ENCODE results near the gene HPD. TPM values are rescaled to one million over a fixed set of nuclear protein-coding genes. Genes with fewer than 3 reads are reported as not detected.
"Not testable (repeated sequence)": the region's sequence is repeated elsewhere in the genome, so short reads cannot be mapped to it uniquely, and the experiment has no call there.

The HPD gene
- total RNA-seq, 1 donor from 2014 or later = not detected

GRCh38 chr12:121894633-121895032 lies 36.0 kb upstream of the HPD start:
- peaks cover 17% of the 10 kb centered on the region for H3K36me3 Mint-ChIP-seq (ENCODE audit: low read depth)
- DNase-seq (ENCODE audit: low spot score) = no peak
- H3K27ac Mint-ChIP-seq (ENCODE audit: unreplicated experiment) = peak overlapping the region; percentile 86
- TF ChIP-seq, protein P1, sequence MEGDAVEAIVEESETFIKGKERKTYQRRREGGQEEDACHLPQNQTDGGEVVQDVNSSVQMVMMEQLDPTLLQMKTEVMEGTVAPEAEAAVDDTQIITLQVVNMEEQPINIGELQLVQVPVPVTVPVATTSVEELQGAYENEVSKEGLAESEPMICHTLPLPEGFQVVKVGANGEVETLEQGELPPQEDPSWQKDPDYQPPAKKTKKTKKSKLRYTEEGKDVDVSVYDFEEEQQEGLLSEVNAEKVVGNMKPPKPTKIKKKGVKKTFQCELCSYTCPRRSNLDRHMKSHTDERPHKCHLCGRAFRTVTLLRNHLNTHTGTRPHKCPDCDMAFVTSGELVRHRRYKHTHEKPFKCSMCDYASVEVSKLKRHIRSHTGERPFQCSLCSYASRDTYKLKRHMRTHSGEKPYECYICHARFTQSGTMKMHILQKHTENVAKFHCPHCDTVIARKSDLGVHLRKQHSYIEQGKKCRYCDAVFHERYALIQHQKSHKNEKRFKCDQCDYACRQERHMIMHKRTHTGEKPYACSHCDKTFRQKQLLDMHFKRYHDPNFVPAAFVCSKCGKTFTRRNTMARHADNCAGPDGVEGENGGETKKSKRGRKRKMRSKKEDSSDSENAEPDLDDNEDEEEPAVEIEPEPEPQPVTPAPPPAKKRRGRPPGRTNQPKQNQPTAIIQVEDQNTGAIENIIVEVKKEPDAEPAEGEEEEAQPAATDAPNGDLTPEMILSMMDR (IDR thresholded peaks at IDR 0.05) = peak; percentile 69
- H3K4me3 Mint-ChIP-seq (ENCODE audit: unreplicated experiment) = no peak overlapping the region
- no peaks in the 10 kb centered on the region for H3K27me3 Mint-ChIP-seq (ENCODE audit: low read depth)
- H3K4me1 Mint-ChIP-seq (ENCODE audit: low read depth) = peaks cover 38% of the 10 kb centered on the region
- H3K9me3 Mint-ChIP-seq (ENCODE audit: low read depth) = no peaks in the 10 kb centered on the region

DNA sequence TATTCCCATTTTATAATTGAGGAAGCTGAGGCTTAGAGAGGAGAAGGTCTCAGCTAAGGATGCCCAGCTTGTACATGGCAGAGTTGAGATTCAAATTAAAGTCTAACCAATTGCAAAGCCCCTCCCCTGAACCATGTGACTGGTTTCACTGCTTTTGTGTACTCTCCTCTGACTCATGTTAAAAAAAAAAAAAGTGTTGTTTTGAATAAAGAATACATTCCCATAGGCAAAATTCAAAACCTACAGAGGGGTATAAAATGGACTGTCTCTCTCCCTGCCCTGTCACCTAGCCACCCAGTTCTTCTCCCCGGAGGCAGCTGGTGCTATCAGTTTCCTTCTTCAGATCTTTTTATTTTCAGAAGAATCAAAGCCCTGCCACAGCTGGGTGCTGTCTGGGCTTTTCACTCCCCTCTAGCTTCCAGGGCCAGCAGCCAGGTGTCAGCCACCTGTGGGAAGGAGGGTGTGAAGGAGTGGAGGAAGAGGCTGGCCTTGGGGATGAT lies 35.4 kb upstream of the HPD start:
- no peaks in the 10 kb centered on the region for H3K9me3 Mint-ChIP-seq (ENCODE audit: low read depth)
- peaks cover 12% of the 10 kb centered on the region for H3K36me3 Mint-ChIP-seq (ENCODE audit: low read depth)
- peaks cover 44% of the 10 kb centered on the region for H3K4me1 Mint-ChIP-seq (ENCODE audit: low read depth)
- no peaks in the 10 kb centered on the region for H3K27me3 Mint-ChIP-seq (ENCODE audit: low read depth)
- no peak for DNase-seq (ENCODE audit: low spot score)
- TF ChIP-seq, protein P1 (IDR thresholded peaks at IDR 0.05) = no peak
- peak overlapping the region; percentile 22 for H3K4me3 Mint-ChIP-seq (ENCODE audit: unreplicated experiment)
- H3K27ac Mint-ChIP-seq (ENCODE audit: unreplicated experiment) = peak overlapping the region; percentile 86

DNA sequence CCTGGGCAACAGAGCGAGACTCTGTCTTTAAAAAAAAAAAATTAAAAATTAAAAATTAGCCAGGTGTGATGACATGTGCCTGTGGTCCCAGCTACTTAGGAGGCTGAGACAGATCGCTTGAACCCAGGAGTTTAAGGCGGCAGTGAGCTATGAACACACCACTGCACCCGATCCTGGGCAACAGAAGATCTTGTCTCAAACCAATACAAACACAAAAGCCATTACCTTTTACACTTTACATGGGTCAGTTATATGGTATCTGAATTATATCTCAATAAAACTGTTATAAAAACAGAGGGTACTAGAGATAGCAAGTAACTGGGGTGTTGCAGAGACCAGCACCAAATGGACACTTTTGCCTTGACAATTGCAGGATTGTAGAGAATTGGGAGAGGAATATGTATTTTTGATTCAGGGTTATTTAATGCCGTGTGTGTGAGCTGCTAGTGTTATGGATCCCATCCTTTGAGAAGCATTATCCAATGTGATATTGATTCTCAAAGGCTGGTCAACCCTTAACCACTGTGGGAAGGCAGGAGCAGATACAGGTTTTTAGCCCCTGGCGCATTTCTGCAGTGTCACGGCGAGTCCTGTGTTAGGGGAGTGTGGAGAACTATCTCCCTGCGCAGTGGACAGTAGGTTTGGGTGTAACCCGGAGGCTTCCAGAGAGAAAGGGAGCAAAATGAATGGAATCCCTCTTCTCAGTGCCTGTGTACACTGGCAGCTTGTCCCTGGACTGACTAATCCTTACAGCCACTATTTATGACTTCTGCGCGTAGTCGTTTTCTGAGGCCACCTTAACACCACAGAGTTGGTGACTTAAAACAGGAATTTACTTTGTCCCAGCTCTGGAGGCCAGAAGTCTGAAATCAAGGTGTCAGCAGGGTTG lies 34.3 kb upstream of the HPD start:
- no peaks in the 10 kb centered on the region for H3K9me3 Mint-ChIP-seq (ENCODE audit: low read depth)
- no peaks in the 10 kb centered on the region for H3K27me3 Mint-ChIP-seq (ENCODE audit: low read depth)
- H3K36me3 Mint-ChIP-seq (ENCODE audit: low read depth) = peaks cover 11% of the 10 kb centered on the region
- H3K4me1 Mint-ChIP-seq (ENCODE audit: low read depth) = peaks cover 49% of the 10 kb centered on the region
- no peak overlapping the region for H3K4me3 Mint-ChIP-seq (ENCODE audit: unreplicated experiment)
- TF ChIP-seq, protein P1 (IDR thresholded peaks at IDR 0.05) = no peak
- H3K27ac Mint-ChIP-seq (ENCODE audit: unreplicated experiment) = peak overlapping the region; percentile 86
- no peak for DNase-seq (ENCODE audit: low spot score)

DNA sequence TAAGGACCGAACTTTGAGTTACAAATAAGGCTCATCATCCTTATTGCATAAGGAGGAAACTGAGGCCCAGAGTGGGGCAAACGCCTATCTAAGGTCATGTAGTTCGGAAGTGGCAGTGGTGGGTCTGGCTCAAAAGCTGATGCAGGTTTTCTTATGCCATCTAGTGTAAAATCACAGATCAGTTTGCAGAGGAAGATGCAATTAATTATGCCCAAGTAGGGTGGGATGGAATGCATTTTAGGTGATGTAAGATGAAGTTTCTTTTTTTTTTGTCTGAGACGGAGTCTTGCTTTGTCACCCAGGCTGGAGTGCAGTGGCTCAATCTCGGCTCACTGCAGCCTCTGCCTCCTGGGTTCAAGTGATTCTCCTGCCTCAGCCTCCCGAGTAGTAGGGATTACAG lies 31.0 kb upstream of the HPD start:
- Mint-ChIP-seq H3K4me1 (ENCODE audit: low read depth) (peaks cover 48% of the 10 kb centered on the region), H3K27ac (ENCODE audit: unreplicated experiment) (peak overlapping the region; percentile 99), H3K4me3 (ENCODE audit: unreplicated experiment) (peak overlapping the region; percentile 100)
- H3K9me3 Mint-ChIP-seq (ENCODE audit: low read depth); H3K27me3 Mint-ChIP-seq (ENCODE audit: low read depth); DNase-seq (ENCODE audit: low spot score); H3K36me3 Mint-ChIP-seq (ENCODE audit: low read depth): not testable (repeated sequence)

GRCh38 chr12:121889274-121889624 lies 30.6 kb upstream of the HPD start:
- TF ChIP-seq, protein P1 (IDR thresholded peaks at IDR 0.05) = peak; percentile 50
- H3K27me3 Mint-ChIP-seq (ENCODE audit: low read depth) = no peaks in the 10 kb centered on the region
- no peak for DNase-seq (ENCODE audit: low spot score)
- H3K36me3 Mint-ChIP-seq (ENCODE audit: low read depth) = peaks cover 2% of the 10 kb centered on the region
- no peaks in the 10 kb centered on the region for H3K9me3 Mint-ChIP-seq (ENCODE audit: low read depth)
- peaks cover 44% of the 10 kb centered on the region for H3K4me1 Mint-ChIP-seq (ENCODE audit: low read depth)
- H3K4me3 Mint-ChIP-seq (ENCODE audit: unreplicated experiment) = peak overlapping the region; percentile 100
- H3K27ac Mint-ChIP-seq (ENCODE audit: unreplicated experiment) = peak overlapping the region; percentile 99
